ENCODE data around the gene RBAK.
"Not testable (repeated sequence)": the region's sequence is repeated elsewhere in the genome, so short reads cannot be mapped to it uniquely, and the experiment has no call there.

DNA sequence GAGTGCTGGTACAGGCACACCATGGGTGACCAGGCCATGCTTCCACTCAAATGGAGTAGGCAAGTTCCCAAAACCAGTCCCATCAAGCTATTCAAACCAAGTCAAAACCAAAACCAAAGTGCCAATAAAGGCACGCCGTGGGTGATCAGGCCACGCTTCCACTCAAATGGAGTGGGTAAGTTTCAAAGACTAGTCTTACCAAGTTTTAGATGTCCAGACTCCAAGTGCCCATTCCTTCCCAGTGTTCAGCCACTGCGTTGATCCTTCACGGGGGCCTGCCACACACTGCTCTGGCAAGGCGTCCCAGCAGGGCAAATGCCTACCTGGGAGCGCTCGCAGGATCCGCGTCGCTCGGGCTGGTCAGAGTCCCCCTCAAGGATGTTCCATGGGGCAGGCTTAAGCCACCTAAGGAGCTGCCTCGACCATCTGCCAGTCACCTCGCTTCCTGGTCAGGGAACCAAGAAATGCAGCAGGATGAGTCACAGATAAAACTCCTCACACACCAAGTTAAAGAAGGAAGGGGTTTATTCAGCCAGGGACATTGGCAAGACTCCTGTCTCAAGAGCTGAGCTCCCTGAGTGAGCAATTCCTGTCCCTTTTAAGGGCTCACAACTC, 17.8 kb upstream of the RBAK start:
- TF ChIP-seq, protein P1, sequence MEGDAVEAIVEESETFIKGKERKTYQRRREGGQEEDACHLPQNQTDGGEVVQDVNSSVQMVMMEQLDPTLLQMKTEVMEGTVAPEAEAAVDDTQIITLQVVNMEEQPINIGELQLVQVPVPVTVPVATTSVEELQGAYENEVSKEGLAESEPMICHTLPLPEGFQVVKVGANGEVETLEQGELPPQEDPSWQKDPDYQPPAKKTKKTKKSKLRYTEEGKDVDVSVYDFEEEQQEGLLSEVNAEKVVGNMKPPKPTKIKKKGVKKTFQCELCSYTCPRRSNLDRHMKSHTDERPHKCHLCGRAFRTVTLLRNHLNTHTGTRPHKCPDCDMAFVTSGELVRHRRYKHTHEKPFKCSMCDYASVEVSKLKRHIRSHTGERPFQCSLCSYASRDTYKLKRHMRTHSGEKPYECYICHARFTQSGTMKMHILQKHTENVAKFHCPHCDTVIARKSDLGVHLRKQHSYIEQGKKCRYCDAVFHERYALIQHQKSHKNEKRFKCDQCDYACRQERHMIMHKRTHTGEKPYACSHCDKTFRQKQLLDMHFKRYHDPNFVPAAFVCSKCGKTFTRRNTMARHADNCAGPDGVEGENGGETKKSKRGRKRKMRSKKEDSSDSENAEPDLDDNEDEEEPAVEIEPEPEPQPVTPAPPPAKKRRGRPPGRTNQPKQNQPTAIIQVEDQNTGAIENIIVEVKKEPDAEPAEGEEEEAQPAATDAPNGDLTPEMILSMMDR (IDR thresholded peaks at IDR 0.05) = not testable (repeated sequence)
- not testable (repeated sequence) for TF ChIP-seq POLR2A (IDR thresholded peaks at IDR 0.05)
